ENCODE results near the gene RGS2.

DNA sequence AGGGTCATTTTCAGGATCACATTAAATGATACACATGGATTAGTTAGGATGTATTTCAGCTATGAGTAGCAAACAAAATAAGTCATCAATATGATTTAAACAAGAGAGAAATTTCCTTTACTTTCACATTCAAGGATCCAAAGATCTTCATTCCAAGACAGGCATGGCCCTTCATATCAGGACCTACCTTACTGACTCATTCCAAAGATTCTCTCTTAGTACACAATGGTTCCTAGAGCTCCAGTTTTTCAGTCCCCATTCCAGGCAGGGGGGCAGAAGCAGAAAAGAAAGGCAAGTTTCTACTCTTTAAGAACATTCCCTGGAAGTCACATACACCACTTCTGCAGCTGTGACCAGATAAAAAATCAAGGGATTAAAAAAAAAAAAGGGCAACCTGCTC, 23.7 kb downstream of the RGS2 start:
- TF ChIP-seq POLR2A (IDR thresholded peaks at IDR 0.05) = no peak
- TF ChIP-seq, protein P1, sequence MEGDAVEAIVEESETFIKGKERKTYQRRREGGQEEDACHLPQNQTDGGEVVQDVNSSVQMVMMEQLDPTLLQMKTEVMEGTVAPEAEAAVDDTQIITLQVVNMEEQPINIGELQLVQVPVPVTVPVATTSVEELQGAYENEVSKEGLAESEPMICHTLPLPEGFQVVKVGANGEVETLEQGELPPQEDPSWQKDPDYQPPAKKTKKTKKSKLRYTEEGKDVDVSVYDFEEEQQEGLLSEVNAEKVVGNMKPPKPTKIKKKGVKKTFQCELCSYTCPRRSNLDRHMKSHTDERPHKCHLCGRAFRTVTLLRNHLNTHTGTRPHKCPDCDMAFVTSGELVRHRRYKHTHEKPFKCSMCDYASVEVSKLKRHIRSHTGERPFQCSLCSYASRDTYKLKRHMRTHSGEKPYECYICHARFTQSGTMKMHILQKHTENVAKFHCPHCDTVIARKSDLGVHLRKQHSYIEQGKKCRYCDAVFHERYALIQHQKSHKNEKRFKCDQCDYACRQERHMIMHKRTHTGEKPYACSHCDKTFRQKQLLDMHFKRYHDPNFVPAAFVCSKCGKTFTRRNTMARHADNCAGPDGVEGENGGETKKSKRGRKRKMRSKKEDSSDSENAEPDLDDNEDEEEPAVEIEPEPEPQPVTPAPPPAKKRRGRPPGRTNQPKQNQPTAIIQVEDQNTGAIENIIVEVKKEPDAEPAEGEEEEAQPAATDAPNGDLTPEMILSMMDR (IDR thresholded peaks at IDR 0.05) = no peak
